Glutamatergic neuron (in vitro differentiated cells): ENCODE results near the gene BOD1. TPM values are rescaled to one million over a fixed set of nuclear protein-coding genes. Genes with fewer than 3 reads are reported as not detected.

Source experiments
- DNase-seq: peaks from one replicate; pipeline ENCODE4 v3.0.0; 2022
- H3K27ac Mint-ChIP-seq: one replicate; pipeline ENCODE4 v1.8.0; 2020; ENCODE audit warnings: mild to moderate bottlenecking, mixed read lengths, inconsistent platforms; ENCODE audit not compliant: unreplicated experiment
- H3K27me3 Mint-ChIP-seq: one replicate; pipeline ENCODE4 v1.8.0; 2020; ENCODE audit warnings: mild to moderate bottlenecking, moderate library complexity, mixed read lengths, inconsistent platforms; ENCODE audit not compliant: unreplicated experiment
- H3K36me3 Mint-ChIP-seq: one replicate; pipeline ENCODE4 v1.8.0; 2020; ENCODE audit warnings: mild to moderate bottlenecking, mixed read lengths, inconsistent platforms; ENCODE audit not compliant: unreplicated experiment
- H3K4me1 Mint-ChIP-seq: one replicate; pipeline ENCODE4 v1.8.0; 2020; ENCODE audit warnings: mild to moderate bottlenecking, low read depth, mixed read lengths, inconsistent platforms; ENCODE audit not compliant: unreplicated experiment
- H3K4me3 Mint-ChIP-seq: one replicate; pipeline ENCODE4 v1.8.0; 2020; ENCODE audit warnings: mild to moderate bottlenecking, mixed read lengths, inconsistent platforms; ENCODE audit not compliant: unreplicated experiment
- H3K9me3 Mint-ChIP-seq: one replicate; pipeline ENCODE4 v1.8.0; 2020; ENCODE audit warnings: mild to moderate bottlenecking, moderate library complexity, mixed read lengths, inconsistent platforms; ENCODE audit not compliant: unreplicated experiment
- CTCF ChIP-seq: fragments of 200-600 bp; sonication (generic); IDR thresholded peaks from one replicate; pipeline ENCODE4 v1.5.0; 2021; ENCODE audit not compliant: partially characterized antibody, unreplicated experiment
- long read RNA-seq: library from polyadenylated mRNA; unstranded; transcript quantifications from one replicate; pipeline ENCODE4 v2.0.0, GENCODE V29; 2020; ENCODE audit not compliant: unreplicated experiment
- total RNA-seq: library from RNA; stranded (reverse); fragmentation: NEBNext Ultra II Directional; extraction: Animal tissue kit (Norgen Biotek cat#: 25700); gene quantifications from one replicate; pipeline ENCODE4 v1.2.1, GENCODE V29; 2021; ENCODE audit not compliant: unreplicated experiment

Gene BOD1
- 62.7 TPM for total RNA-seq
- long read RNA-seq, transcript BOD1-202 (4 exons, 1,562 nt): major isoform, 39 of 48 reads
- long read RNA-seq, partial matches to known transcripts: 0 of 48 reads
- long read RNA-seq, other reads (novel, unspliced or antisense): 6 of 48 reads

GRCh38 chr5:173616577-173617118 is at the start of gene BOD1:
TSS of gene BOD1 (minus strand) at chr5:173616650. CDS start at chr5:173616436, 214 bp downstream.
- peaks cover 5% of the 10 kb centered on the region for H3K9me3 Mint-ChIP-seq
- DNase-seq: peak; percentile 94
- H3K4me1 Mint-ChIP-seq: peaks cover 22% of the 10 kb centered on the region
- peak within 1 kb of the TSS; percentile 95 for H3K4me3 Mint-ChIP-seq
- peak within 1 kb of the TSS; percentile 88 for H3K27ac Mint-ChIP-seq
- H3K36me3 Mint-ChIP-seq: no peaks in the 10 kb centered on the region
- H3K27me3 Mint-ChIP-seq: no peaks in the 10 kb centered on the region
- no peak for TF ChIP-seq CTCF

- peaks cover 4% of the 10 kb centered on the region for H3K36me3 Mint-ChIP-seq
- TF ChIP-seq CTCF: no peak
- no peak overlapping the region for H3K4me3 Mint-ChIP-seq
- peaks cover 5% of the 10 kb centered on the region for H3K9me3 Mint-ChIP-seq
- peaks cover 2% of the 10 kb centered on the region for H3K27me3 Mint-ChIP-seq
- H3K27ac Mint-ChIP-seq: no peak overlapping the region
- H3K4me1 Mint-ChIP-seq: peaks cover 12% of the 10 kb centered on the region
- DNase-seq: no peak
These were observed 48.9 kb upstream of the BOD1 start for GRCh38 chr5:173665326-173665725.

- peaks cover 9% of the 10 kb centered on the region for H3K4me1 Mint-ChIP-seq
- peaks cover 4% of the 10 kb centered on the region for H3K36me3 Mint-ChIP-seq
- H3K9me3 Mint-ChIP-seq: peaks cover 1% of the 10 kb centered on the region
- no peak for TF ChIP-seq CTCF
- H3K27ac Mint-ChIP-seq: no peak overlapping the region
- peaks cover 2% of the 10 kb centered on the region for H3K27me3 Mint-ChIP-seq
- no peak overlapping the region for H3K4me3 Mint-ChIP-seq
- DNase-seq: no peak
These were observed 47.7 kb upstream of the BOD1 start for GRCh38 chr5:173664154-173664526.

GRCh38 chr5:173663352-173664153 is 47.1 kb upstream of the BOD1 start:
- Mint-ChIP-seq H3K27ac (no peak overlapping the region), H3K27me3 (peaks cover 2% of the 10 kb centered on the region), H3K36me3 (peaks cover 4% of the 10 kb centered on the region), H3K4me1 (peaks cover 9% of the 10 kb centered on the region), H3K9me3 (peaks cover 1% of the 10 kb centered on the region), H3K4me3 (no peak overlapping the region)
- no peak for DNase-seq
- TF ChIP-seq CTCF: no peak
